Gastroesophageal sphincter (tissue), 3 donors: ENCODE results near the gene NSUN3.

ENCODE experiments used
- POLR2A ChIP-seq, 2 donors: fragments of 450-650 bp; IDR thresholded peaks; one replicate each; pipeline ENCODE4 v1.6.1; 2017; ENCODE audit warnings: antibody characterized with exemption in 2 of 2, mild to moderate bottlenecking in 2 of 2, moderate library complexity in 1 of 2
- POLR2AphosphoS5 ChIP-seq: sonication (generic); formaldehyde crosslinking; IDR thresholded peaks from one replicate; pipeline ENCODE4 v1.6.1; 2017; ENCODE audit warnings: antibody characterized with exemption
- TF ChIP-seq, protein P1 (sequence below), 4 experiments: fragments of 200-600 bp in 2 of 4; fragments of 450-650 bp in 2 of 4; sonication (generic) in 1 of 4; IDR thresholded peaks; one replicate each; pipeline ENCODE4 v1.5.1; 2017 to 2019; ENCODE audit warnings: antibody characterized with exemption in 4 of 4, mild to moderate bottlenecking in 2 of 4, moderate library complexity in 2 of 4

DNA sequence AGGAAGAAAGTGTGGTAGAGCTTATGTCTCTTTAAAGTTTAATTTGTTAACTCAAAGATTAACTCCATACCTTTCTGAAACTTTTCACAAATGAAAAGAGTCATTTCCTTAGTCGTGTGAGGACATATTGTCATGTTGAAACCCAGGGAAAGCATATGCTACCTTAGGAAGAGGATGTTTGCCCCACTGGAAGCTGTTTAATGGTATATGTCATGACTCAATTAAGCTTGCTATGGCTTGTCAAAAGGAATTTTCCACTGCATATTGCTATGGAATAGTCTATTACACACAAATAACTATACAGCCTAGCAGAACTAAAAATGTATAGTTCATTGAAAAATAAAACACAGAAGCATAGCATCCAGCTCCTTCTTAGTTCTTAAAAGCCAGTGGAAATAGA lies 69.9 kb downstream of the NSUN3 start:
- TF ChIP-seq, protein P1, sequence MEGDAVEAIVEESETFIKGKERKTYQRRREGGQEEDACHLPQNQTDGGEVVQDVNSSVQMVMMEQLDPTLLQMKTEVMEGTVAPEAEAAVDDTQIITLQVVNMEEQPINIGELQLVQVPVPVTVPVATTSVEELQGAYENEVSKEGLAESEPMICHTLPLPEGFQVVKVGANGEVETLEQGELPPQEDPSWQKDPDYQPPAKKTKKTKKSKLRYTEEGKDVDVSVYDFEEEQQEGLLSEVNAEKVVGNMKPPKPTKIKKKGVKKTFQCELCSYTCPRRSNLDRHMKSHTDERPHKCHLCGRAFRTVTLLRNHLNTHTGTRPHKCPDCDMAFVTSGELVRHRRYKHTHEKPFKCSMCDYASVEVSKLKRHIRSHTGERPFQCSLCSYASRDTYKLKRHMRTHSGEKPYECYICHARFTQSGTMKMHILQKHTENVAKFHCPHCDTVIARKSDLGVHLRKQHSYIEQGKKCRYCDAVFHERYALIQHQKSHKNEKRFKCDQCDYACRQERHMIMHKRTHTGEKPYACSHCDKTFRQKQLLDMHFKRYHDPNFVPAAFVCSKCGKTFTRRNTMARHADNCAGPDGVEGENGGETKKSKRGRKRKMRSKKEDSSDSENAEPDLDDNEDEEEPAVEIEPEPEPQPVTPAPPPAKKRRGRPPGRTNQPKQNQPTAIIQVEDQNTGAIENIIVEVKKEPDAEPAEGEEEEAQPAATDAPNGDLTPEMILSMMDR (IDR thresholded peaks at IDR 0.05) = no peak
- TF ChIP-seq POLR2AphosphoS5 (no peak), POLR2A (IDR thresholded peaks at IDR 0.05) (no peak)
